SKM-1 (cell line): ENCODE results near the gene CILP2.

ENCODE experiments used
- DNase-seq: peaks from one replicate; lab custom pipeline; 2025; ENCODE audit not compliant: unreplicated experiment; lab: John Stamatoyannopoulos, UW

The CILP2 gene, protein sequence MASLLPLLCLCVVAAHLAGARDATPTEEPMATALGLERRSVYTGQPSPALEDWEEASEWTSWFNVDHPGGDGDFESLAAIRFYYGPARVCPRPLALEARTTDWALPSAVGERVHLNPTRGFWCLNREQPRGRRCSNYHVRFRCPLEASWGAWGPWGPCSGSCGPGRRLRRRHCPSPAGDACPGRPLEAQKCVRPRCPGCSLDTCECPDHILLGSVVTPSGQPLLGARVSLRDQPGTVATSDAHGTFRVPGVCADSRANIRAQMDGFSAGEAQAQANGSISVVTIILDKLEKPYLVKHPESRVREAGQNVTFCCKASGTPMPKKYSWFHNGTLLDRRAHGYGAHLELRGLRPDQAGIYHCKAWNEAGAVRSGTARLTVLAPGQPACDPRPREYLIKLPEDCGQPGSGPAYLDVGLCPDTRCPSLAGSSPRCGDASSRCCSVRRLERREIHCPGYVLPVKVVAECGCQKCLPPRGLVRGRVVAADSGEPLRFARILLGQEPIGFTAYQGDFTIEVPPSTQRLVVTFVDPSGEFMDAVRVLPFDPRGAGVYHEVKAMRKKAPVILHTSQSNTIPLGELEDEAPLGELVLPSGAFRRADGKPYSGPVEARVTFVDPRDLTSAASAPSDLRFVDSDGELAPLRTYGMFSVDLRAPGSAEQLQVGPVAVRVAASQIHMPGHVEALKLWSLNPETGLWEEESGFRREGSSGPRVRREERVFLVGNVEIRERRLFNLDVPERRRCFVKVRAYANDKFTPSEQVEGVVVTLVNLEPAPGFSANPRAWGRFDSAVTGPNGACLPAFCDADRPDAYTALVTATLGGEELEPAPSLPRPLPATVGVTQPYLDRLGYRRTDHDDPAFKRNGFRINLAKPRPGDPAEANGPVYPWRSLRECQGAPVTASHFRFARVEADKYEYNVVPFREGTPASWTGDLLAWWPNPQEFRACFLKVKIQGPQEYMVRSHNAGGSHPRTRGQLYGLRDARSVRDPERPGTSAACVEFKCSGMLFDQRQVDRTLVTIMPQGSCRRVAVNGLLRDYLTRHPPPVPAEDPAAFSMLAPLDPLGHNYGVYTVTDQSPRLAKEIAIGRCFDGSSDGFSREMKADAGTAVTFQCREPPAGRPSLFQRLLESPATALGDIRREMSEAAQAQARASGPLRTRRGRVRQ

GRCh38 chr19:19538061-19538784 lies at the start of gene CILP2:
TSS of gene CILP2 (plus strand) at chr19:19538265. CDS start at chr19:19538350, 85 bp downstream.
- DNase-seq, result no peak

GRCh38 chr19:19488875-19489690 lies 49.0 kb upstream of the CILP2 start:
- DNase-seq, result no peak

DNA sequence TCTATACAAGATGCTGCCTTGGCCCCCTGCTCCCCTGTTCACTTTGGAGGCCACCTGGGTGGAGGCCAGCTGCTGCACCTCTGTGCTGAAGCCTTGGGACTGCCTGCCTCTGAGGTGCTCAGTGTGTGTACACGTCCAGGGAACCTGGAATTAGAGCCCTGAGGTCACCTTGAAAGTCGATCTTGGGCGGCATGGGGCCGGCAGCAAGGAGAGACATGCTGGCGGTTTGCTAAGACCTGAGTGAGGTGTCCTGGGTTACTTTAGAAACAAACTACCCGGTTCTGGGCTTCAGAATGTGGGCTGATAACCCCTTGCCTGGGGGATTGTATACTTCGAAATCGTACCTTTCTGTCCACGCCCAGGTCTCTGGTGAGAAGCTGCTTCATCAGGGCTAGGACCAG lies 48.3 kb upstream of the CILP2 start:
- DNase-seq, result no peak

DNA sequence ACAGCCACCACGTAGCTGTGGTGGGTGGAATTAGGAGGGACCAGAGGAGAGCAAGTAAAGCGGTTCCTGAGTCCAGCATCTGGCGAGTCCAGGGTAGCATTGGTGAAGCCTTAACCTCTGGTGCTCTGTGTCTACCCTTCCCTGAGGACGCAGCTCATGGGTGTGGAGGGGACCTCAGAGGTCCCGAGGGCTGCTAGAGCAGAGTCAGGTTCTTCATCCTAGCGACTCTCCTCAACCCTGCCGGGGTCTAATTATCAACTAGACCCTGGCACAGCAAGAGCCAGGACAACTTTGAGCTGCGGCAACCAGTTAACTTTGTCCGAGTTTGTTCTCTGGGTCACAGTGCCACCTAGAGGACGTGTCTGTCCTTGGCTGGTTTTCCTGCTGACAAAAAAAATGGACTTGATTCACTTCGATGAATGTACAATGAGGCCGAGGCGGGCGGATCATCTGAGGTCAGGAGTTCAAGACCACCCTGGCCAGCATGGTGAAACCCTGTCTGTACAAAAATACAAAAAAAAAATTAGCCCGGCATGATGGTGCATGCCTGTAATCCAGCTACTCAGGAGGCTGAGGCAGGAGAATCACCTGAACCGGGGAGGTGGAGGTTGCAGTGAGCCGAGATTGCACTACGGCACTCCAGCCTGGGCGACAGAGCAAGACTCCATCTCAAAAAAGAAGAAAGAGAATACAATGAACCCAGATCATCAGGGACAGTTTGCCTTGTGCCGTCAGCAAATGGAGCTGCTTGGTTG lies 47.7 kb upstream of the CILP2 start:
- peak; percentile 11 for DNase-seq

GRCh38 chr19:19491321-19492025 lies 46.6 kb upstream of the CILP2 start:
- no peak for DNase-seq

DNA sequence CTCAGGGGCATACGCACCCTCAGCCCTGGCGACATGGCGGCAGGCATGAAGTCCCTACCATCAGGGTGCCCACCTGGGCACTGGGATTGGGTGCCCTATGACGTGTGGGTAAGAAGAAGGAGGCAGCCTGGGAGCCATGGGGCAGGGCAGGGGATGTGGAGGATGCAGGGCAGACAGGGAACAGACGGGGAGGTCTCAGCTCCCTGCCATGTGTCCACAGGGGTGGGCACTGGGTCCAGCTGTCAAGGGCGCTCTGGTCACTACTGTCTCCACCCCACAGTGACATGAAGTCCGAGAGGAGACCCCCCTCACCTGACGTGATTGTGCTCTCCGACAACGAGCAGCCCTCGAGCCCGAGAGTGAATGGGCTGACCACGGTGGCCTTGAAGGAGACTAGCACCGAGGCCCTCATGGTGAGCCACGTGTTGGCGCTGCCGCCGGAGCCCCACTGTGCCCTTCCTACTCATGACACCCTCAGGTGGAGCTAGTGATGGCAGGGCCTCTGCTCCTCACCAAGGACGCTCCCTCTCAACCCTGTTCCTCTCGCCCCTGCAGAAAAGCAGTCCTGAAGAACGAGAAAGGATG lies 45.9 kb upstream of the CILP2 start:
- no peak for DNase-seq

DNA sequence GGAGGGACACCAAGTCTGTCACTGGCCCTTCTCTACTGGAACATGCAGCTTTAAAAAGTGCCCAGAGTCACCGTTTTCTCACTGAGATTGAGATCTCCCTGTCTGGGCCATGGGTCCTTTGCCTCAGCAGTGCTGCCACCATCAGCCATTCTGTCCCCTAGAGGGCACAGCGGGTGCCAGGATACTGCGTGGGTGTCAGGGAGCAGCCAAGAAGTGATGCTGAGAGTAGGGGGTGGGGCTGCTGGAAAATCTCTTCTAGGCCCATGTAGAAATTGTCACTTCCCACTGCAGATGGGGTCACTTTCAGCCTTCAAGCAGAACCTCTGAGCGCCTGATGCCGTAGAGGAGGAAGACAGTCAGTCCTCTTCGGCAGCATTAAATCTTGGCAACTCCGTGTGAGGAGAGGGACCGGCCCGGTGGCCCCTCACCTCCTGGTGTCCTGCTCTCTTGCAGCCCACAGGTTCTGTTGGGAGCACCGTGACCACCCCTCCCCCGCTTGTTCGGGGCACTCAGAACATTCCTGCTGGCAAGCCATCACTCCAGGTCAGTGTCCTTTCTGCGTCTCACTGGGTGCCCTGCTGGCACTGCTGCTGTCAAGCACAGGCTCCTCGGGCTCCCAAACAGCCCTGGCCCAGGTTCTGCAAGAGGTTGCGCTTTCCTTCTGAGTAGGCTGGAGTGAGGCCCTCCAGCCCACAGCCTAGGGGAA lies 44.1 kb upstream of the CILP2 start:
- no peak for DNase-seq

DNA sequence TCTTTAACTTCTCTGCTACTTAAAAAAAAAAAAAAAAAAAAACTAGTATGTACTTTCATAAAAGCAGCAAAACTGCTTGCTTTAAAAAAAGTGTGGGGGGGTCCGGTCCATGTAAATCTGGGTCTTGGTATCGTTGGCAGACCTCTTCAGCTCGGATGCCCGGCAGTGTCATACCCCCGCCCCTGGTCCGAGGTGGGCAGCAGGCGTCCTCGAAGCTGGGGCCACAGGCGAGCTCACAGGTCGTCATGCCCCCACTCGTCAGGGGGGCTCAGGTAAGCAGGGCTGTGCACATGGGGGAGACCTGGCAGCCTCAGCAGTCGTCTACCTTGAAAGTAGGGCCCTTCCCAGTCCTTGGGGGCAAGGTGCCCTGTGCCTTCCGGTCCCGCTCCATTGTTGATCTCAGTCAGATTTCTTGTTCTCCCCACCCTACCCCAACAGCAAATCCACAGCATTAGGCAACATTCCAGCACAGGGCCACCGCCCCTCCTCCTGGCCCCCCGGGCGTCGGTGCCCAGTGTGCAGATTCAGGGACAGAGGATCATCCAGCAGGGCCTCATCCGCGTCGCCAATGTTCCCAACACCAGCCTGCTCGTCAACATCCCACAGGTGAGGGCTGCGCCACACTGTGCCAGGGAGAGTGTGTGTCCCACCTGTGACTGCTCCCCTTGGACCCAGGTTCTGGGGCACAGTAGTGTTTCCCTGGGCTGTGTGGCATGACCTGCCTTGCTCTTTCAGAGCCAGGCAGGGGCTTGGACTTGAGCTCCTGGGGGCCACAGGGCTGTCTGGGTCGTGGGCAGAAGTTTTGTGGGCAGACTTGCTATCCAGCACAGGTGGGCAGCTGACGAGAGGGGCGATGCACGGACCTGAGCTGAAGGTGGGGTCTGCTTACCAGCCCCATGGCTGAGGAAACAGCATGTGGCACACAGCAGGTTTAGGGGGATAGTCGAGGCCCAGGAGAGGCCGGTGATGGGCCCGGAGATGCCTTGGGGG lies 42.2 kb upstream of the CILP2 start:
- DNase-seq, result no peak

DNA sequence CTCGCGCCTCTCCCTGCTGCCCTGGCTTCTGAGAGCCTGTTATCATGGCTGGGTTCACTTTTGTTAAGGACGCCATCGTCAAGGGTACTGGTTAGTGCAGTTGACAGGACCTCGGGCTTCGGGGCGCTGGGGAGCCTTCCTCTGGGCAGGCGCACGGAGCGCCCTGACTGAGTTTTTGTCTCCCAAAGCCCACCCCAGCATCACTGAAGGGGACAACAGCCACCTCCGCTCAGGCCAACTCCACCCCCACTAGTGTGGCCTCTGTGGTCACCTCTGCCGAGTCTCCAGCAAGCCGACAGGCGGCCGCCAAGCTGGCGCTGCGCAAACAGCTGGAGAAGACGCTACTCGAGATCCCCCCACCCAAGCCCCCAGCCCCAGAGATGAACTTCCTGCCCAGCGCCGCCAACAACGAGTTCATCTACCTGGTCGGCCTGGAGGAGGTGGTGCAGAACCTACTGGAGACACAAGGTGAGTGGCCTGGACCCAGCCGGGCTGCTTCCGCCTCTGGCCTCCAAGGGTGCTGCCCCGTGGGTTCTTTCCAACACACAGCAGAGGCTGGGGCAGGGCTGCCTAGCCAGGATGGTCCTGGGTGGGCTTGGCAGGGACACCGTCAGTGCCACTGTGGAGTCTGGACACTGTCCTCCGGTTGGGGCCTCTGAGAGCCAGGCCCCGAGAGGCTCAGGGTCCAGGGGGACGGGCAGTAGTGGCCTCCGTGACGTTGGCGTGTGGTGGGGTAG lies 39.6 kb upstream of the CILP2 start:
- DNase-seq, result no peak

DNA sequence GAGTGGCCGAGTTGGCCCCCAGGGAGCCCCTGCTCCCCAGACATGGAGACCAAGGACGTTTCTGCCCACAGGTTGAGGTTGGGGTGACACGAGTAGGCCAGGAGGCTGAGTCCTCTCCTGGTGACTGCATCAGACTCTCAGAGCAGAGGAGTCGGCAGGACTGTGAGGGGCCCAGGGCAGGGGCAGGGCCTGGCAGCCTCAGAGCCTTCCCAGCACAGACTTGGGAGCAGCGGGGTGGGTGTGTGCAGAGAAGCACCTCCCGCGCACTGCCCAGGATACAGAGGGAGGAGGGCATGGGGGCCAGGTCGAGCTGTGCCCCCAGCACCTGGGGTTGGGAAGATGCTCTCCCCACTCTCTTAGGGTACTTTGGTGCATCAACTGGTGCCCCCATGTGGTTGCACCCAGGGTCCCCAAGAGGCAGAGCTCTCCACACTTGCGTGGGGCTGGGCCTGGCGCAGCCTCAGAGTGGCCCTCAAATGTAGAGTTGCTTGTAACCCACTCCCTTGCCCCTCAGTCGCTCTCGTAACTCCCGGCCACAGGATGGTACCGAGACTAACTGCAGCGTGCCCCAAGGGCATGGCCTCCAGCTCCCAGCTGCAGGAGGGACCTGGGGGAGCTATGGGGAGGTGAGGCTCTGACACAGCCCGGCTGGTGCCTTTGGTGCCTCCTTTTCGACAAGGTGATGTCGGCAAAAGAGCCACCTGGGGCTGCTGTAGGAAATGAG lies 38.6 kb upstream of the CILP2 start:
- no peak for DNase-seq

GRCh38 chr19:19500975-19501644 lies 37.0 kb upstream of the CILP2 start:
- DNase-seq, result no peak

DNA sequence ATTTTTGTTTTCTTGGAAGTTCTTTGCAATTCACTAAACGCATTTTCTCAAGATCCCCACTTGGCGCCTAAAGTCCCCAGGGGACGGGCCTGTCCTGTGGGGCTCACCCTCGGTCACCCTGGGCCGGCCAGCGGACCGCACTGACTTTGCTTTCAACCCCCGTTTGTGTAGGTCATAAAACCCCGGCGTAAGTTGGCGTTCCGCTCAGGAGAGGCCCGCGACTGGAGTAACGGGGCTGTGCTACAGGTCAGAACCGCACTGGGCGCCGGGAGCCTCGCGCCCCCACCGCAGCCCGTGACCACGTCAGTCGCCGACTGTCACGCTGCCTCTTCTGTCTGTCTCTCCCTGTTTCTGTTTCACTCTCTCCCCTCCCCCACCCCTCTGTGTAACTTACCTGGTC lies 36.3 kb upstream of the CILP2 start:
- no peak for DNase-seq

DNA sequence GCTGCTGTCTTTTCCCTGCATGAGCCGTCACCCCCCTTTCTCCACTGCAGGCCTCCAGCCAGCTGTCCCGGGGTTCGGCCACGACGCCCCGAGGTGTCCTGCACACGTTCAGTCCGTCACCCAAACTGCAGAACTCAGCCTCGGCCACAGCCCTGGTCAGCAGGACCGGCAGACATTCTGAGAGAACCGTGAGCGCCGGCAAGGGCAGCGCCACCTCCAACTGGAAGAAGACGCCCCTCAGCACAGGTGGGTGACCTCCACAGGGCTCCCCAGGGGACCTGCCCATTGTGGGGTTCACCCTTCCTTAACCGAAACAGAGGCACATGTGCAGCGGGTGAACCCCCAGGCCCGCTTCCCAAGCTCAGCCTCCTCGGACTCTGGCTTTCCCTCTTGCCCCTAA lies 35.8 kb upstream of the CILP2 start:
- DNase-seq, result no peak

DNA sequence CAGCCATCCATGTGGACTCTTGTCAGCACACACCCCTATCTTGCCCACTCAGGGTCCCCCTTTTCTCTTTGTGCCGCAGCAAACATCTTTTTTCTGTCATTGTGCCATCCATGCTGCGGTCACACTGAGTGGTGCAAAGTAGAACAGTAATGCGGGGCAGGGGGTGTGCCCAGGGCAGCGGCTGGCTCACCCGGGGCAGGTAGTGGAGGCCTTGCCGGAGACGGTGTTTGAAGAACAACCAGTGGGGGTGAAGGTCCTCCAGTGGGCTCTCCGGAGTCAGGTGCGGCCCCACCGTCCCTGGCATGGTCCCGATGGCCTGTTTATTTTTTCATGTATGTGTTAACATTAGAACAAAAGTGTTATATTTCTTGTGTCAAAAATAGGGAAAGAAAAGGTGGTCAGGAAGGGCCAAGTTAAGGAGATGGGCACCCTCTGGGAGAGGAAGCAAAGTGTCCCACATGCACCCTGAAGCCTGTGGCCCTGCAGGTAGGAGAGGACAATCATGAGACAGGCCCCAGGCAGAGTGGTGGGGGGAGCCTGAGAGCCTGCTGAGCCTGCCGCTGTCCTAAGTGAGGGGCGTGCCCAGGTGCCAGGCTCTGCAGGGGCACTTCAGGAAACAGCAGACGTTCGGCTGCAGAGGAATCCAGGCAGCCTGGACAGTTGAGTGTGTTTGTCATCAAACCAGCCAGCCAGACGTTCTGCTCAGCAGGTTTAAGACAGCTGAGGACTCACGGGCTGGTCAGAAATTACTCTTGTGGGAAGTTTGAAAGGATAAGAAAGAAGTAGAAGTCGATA lies 35.1 kb upstream of the CILP2 start:
- DNase-seq, result no peak
